ENCODE measurements around the gene GIPC2. TPM values are rescaled to one million over a fixed set of nuclear protein-coding genes. Genes with fewer than 3 reads are reported as not detected.

GIPC2 gene
- total RNA-seq, 5 donors from 2014 or later (not counting 1 experiment from before 2014, with no cell fraction given) = 0.09 to 0.19 (median 0.16) TPM

- POLR2A ChIA-PET = no interaction called here
- Mint-ChIP-seq H3K4me3 (no peak overlapping the region), H3K4me1 (peaks cover 0 to 2% (median 0%) of the 10 kb centered on the region in 3 donors), H3K27me3 (peaks cover 0 to 6% of the 10 kb centered on the region in 2 donors), H3K27ac (no peak overlapping the region), H3K9me3 (no peaks in the 10 kb centered on the region), H3K36me3 (no peaks in the 10 kb centered on the region)
- no peak overlapping the region for H3K27ac ChIP-seq (ENCODE audit: low read length)
- no peaks in the 10 kb centered on the region for H3K4me1 ChIP-seq (ENCODE audit: control insufficient read depth in 1 of 2, extremely low read depth in 1 of 2, insufficient read depth in 2 of 2, low read length in 2 of 2)
- H3K9me3 ChIP-seq = no peaks in the 10 kb centered on the region
- CTCF ChIA-PET = no interaction called here
- no peak overlapping the region for H3K4me3 ChIP-seq (ENCODE audit: control insufficient read depth in 1 of 2, extremely low read depth in 1 of 2, low read length in 1 of 2)
- H3K36me3 ChIP-seq (ENCODE audit: control insufficient read depth in 2 of 2, extremely low read depth in 1 of 2, insufficient read depth in 1 of 2, low read length in 1 of 2) = no peaks in the 10 kb centered on the region
- ATAC-seq (replicated peaks in 1 of 4) = no peak
- no peak for DNase-seq
- peaks cover 0 to 3% of the 10 kb centered on the region in 2 experiments for H3K27me3 ChIP-seq (replicated peaks in 1 of 2; ENCODE audit: control insufficient read depth in 2 of 2, extremely low read depth in 1 of 2, insufficient read depth in 2 of 2, low read length in 1 of 2)
Measured at GRCh38 chr1:78054559-78054958, 8.8 kb downstream of the GIPC2 start.

DNA sequence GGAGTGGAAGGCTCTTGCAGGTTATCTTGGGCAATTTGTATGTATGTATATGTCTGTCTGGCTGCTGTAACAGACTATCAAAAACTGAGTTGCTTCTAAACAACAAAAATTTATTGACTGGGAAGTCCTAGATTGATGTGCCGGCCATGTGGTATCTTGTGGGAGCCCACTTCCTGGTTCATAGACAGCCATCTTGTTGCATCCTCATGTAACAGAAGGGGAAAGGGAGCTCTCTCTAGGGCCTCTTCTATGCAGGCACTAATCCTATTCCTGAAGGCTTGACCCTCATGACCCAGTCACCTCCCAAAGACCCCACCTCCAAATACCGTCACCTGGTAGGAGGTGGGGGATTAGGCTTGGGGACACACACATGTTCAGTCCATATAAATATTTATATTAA, 9.2 kb downstream of the GIPC2 start:
- Mint-ChIP-seq H3K4me3 (no peak overlapping the region), H3K27me3 (peaks cover 0 to 6% of the 10 kb centered on the region in 2 donors), H3K4me1 (peaks cover 0 to 2% (median 0%) of the 10 kb centered on the region in 3 donors), H3K36me3 (no peaks in the 10 kb centered on the region), H3K27ac (no peak overlapping the region), H3K9me3 (no peaks in the 10 kb centered on the region)
- no peak for DNase-seq
- CTCF ChIA-PET = no interaction called here
- H3K27ac ChIP-seq (ENCODE audit: low read length) = no peak overlapping the region
- H3K4me3 ChIP-seq (ENCODE audit: control insufficient read depth in 1 of 2, extremely low read depth in 1 of 2, low read length in 1 of 2) = no peak overlapping the region
- H3K36me3 ChIP-seq (ENCODE audit: control insufficient read depth in 2 of 2, extremely low read depth in 1 of 2, insufficient read depth in 1 of 2, low read length in 1 of 2) = no peaks in the 10 kb centered on the region
- H3K4me1 ChIP-seq (ENCODE audit: control insufficient read depth in 1 of 2, extremely low read depth in 1 of 2, insufficient read depth in 2 of 2, low read length in 2 of 2) = no peaks in the 10 kb centered on the region
- no CpG with 5 or more reads among the region's 2 CpGs for WGBS (ENCODE audit: insufficient coverage)
- H3K9me3 ChIP-seq = no peaks in the 10 kb centered on the region
- ATAC-seq (replicated peaks in 1 of 4) = no peak
- peaks cover 0 to 4% of the 10 kb centered on the region in 2 experiments for H3K27me3 ChIP-seq (replicated peaks in 1 of 2; ENCODE audit: control insufficient read depth in 2 of 2, extremely low read depth in 1 of 2, insufficient read depth in 2 of 2, low read length in 1 of 2)
- POLR2A ChIA-PET = interaction anchor here in 1 of 2 donors (0.7 kb wide), 1 partner anchor 51 kb away, joined by 3 read pairs; no protein-coding TSS in a partner anchor

- H3K27ac Mint-ChIP-seq = no peak overlapping the region
Measured at GRCh38 chr1:78055565-78056132, 9.9 kb downstream of the GIPC2 start.

GRCh38 chr1:78058670-78059069, 12.9 kb downstream of the GIPC2 start:
- CTCF ChIA-PET = no interaction called here

More at GRCh38 chr1:78055565-78056132, 9.9 kb downstream of the GIPC2 start:
- POLR2A ChIA-PET = interaction anchor here in 1 of 2 donors (0.7 kb wide), 1 partner anchor 52 kb away, joined by 3 read pairs; no protein-coding TSS in a partner anchor
- CTCF ChIA-PET = interaction anchor here in 1 of 2 donors (0.6 kb wide), 1 partner anchor 479 kb away, joined by 3 read pairs; no protein-coding TSS in a partner anchor
- H3K4me1 ChIP-seq (ENCODE audit: control insufficient read depth in 1 of 2, extremely low read depth in 1 of 2, insufficient read depth in 2 of 2, low read length in 2 of 2) = no peaks in the 10 kb centered on the region
- Mint-ChIP-seq H3K4me3 (no peak overlapping the region), H3K36me3 (no peaks in the 10 kb centered on the region), H3K9me3 (no peaks in the 10 kb centered on the region), H3K4me1 (peaks cover 0 to 2% (median 0%) of the 10 kb centered on the region in 3 donors), H3K27me3 (peaks cover 0 to 6% of the 10 kb centered on the region in 2 donors)
- no peaks in the 10 kb centered on the region for H3K9me3 ChIP-seq
- no peaks in the 10 kb centered on the region for H3K36me3 ChIP-seq (ENCODE audit: control insufficient read depth in 2 of 2, extremely low read depth in 1 of 2, insufficient read depth in 1 of 2, low read length in 1 of 2)
- 80% methylated on average over 1 of the region's 3 CpGs for WGBS (ENCODE audit: insufficient coverage)
- no peak overlapping the region for H3K4me3 ChIP-seq (ENCODE audit: control insufficient read depth in 1 of 2, extremely low read depth in 1 of 2, low read length in 1 of 2)
- H3K27ac ChIP-seq (ENCODE audit: low read length) = no peak overlapping the region
- DNase-seq (no peak), ATAC-seq (replicated peaks in 1 of 4) (no peak)
- H3K27me3 ChIP-seq (replicated peaks in 1 of 2; ENCODE audit: control insufficient read depth in 2 of 2, extremely low read depth in 1 of 2, insufficient read depth in 2 of 2, low read length in 1 of 2) = peaks cover 0 to 4% of the 10 kb centered on the region in 2 experiments

GRCh38 chr1:78060857-78061563, 15.2 kb downstream of the GIPC2 start:
- POLR2A ChIA-PET = interaction anchor here in 1 of 2 donors (0.5 kb wide), 1 partner anchor 1206 kb away, joined by 3 read pairs; no protein-coding TSS in a partner anchor
- Histone ChIP-seq H3K27ac (ENCODE audit: low read length) (no peak overlapping the region), H3K4me1 (ENCODE audit: control insufficient read depth in 1 of 2, extremely low read depth in 1 of 2, insufficient read depth in 2 of 2, low read length in 2 of 2) (no peaks in the 10 kb centered on the region), H3K27me3 (replicated peaks in 1 of 2; ENCODE audit: control insufficient read depth in 2 of 2, extremely low read depth in 1 of 2, insufficient read depth in 2 of 2, low read length in 1 of 2) (peaks cover 0 to 6% of the 10 kb centered on the region in 2 experiments), H3K4me3 (ENCODE audit: control insufficient read depth in 1 of 2, extremely low read depth in 1 of 2, low read length in 1 of 2) (no peak overlapping the region), H3K9me3 (no peaks in the 10 kb centered on the region), H3K36me3 (ENCODE audit: control insufficient read depth in 2 of 2, extremely low read depth in 1 of 2, insufficient read depth in 1 of 2, low read length in 1 of 2) (no peaks in the 10 kb centered on the region)
- peaks cover 0 to 2% of the 10 kb centered on the region in 2 donors for H3K27me3 Mint-ChIP-seq
- CTCF ChIA-PET = interaction anchor here in 1 of 2 donors (0.6 kb wide), 1 partner anchor 293 kb away, joined by 5 read pairs; no protein-coding TSS in a partner anchor
- H3K9me3 Mint-ChIP-seq = no peaks in the 10 kb centered on the region
- ATAC-seq (replicated peaks in 1 of 4) (no peak), DNase-seq (no peak)
- no peaks in the 10 kb centered on the region for H3K4me1 Mint-ChIP-seq
- no peak overlapping the region for H3K27ac Mint-ChIP-seq
- H3K36me3 Mint-ChIP-seq = no peaks in the 10 kb centered on the region
- H3K4me3 Mint-ChIP-seq = no peak overlapping the region
- WGBS (ENCODE audit: insufficient coverage) = 100% methylated on average over 1 of the region's 4 CpGs

More at GRCh38 chr1:78058670-78059069, 12.9 kb downstream of the GIPC2 start:
- no peaks in the 10 kb centered on the region for H3K36me3 Mint-ChIP-seq
- H3K4me1 Mint-ChIP-seq = peaks cover 0 to 2% (median 0%) of the 10 kb centered on the region in 3 donors
- Histone ChIP-seq H3K9me3 (no peaks in the 10 kb centered on the region), H3K4me3 (ENCODE audit: control insufficient read depth in 1 of 2, extremely low read depth in 1 of 2, low read length in 1 of 2) (no peak overlapping the region), H3K36me3 (ENCODE audit: control insufficient read depth in 2 of 2, extremely low read depth in 1 of 2, insufficient read depth in 1 of 2, low read length in 1 of 2) (no peaks in the 10 kb centered on the region), H3K27me3 (replicated peaks in 1 of 2; ENCODE audit: control insufficient read depth in 2 of 2, extremely low read depth in 1 of 2, insufficient read depth in 2 of 2, low read length in 1 of 2) (peaks cover 0 to 6% of the 10 kb centered on the region in 2 experiments), H3K4me1 (ENCODE audit: control insufficient read depth in 1 of 2, extremely low read depth in 1 of 2, insufficient read depth in 2 of 2, low read length in 2 of 2) (no peaks in the 10 kb centered on the region), H3K27ac (ENCODE audit: low read length) (no peak overlapping the region)
- H3K27ac Mint-ChIP-seq = no peak overlapping the region
- POLR2A ChIA-PET = interaction anchor here in 1 of 2 donors (0.7 kb wide), 1 partner anchor 108 kb away, joined by 3 read pairs; no protein-coding TSS in a partner anchor
- no peak overlapping the region for H3K4me3 Mint-ChIP-seq
- no peak for DNase-seq
- no peak for ATAC-seq (replicated peaks in 1 of 4)
- no peaks in the 10 kb centered on the region for H3K9me3 Mint-ChIP-seq
- no CpG with 5 or more reads among the region's 4 CpGs for WGBS (ENCODE audit: insufficient coverage)
- peaks cover 0 to 2% of the 10 kb centered on the region in 2 donors for H3K27me3 Mint-ChIP-seq

GRCh38 chr1:78061825-78062523, 16.2 kb downstream of the GIPC2 start:
- ATAC-seq (replicated peaks in 1 of 4) (no peak), DNase-seq (no peak)
- POLR2A ChIA-PET = no interaction called here
- Mint-ChIP-seq H3K27ac (no peak overlapping the region), H3K9me3 (no peaks in the 10 kb centered on the region), H3K27me3 (peaks cover 2 to 3% of the 10 kb centered on the region in 2 donors), H3K4me3 (no peak overlapping the region), H3K4me1 (no peaks in the 10 kb centered on the region), H3K36me3 (no peaks in the 10 kb centered on the region)
- Histone ChIP-seq H3K27me3 (replicated peaks in 1 of 2; ENCODE audit: control insufficient read depth in 2 of 2, extremely low read depth in 1 of 2, insufficient read depth in 2 of 2, low read length in 1 of 2) (peaks cover 0 to 6% of the 10 kb centered on the region in 2 experiments), H3K9me3 (no peaks in the 10 kb centered on the region), H3K36me3 (ENCODE audit: control insufficient read depth in 2 of 2, extremely low read depth in 1 of 2, insufficient read depth in 1 of 2, low read length in 1 of 2) (no peaks in the 10 kb centered on the region), H3K27ac (ENCODE audit: low read length) (no peak overlapping the region), H3K4me1 (ENCODE audit: control insufficient read depth in 1 of 2, extremely low read depth in 1 of 2, insufficient read depth in 2 of 2, low read length in 2 of 2) (no peaks in the 10 kb centered on the region), H3K4me3 (ENCODE audit: control insufficient read depth in 1 of 2, extremely low read depth in 1 of 2, low read length in 1 of 2) (no peak overlapping the region)
- WGBS (ENCODE audit: insufficient coverage) = no CpG with 5 or more reads among the region's 2 CpGs
- CTCF ChIA-PET = no interaction called here
